Smooth muscle cell of the brain vasculature (primary cell): ENCODE results near the gene DPF3.

Source experiments
- DNase-seq: peaks from one replicate; pipeline ENCODE4 v3.0.0-alpha.2; 2012; ENCODE audit warnings: low read depth, low spot score

Gene DPF3

DNA sequence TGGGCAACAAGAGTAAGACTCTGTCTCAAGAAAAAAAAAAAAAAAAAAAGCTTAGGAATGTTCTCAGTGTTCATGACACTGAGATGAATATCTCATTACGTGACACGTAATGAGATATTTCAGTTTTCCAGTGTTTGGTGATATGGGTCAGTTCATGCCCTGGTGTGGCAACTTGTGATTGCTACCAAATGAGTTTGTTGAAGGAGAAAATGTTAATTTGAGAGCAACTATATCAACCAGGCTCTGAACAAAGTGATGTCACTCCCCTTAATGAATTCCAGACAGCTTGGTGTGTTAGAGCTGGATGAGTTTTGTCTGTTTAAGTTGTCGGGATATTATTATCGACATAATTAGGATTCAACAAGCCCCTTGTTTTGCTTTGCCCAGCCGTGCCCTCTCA, 211.7 kb downstream of the DPF3 start:
- DNase-seq = no peak

- DNase-seq = no peak
Observed at GRCh38 chr14:72680853-72681640, 212.9 kb downstream of the DPF3 start.

DNA sequence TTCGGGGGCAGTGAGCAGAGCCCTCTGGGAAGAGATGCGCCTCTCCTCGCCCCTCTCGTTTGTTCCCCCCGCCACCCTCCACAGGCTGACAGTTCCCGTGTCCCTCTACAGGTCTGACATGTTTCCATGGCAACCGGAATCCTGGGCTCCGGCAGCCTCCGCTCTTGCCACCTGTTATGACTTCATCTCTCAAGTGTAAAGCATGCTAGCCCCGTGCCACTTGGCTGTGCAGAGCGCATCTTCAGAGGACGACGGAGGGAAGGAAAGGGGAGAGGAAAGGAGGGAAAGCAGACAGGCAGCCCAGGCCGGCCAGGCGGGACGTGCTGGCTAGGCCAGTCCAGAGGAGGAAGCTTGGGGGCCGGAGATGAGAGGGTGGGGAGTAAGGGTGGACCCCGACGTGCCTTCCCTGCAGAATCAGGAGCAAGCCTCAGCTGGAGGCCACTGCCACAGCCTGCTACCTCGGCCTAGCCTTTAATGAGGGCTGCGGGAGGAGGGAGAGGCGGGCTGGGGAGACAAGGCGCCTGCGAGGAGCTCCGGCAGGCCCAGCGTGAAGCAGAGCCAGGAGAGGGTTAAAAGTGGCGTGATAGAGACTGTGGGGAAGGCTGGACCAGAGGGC, 214.3 kb downstream of the DPF3 start:
- DNase-seq = no peak

- no peak for DNase-seq
Observed at GRCh38 chr14:72679141-72679535, 214.8 kb downstream of the DPF3 start.

- DNase-seq = no peak
Observed at GRCh38 chr14:72678356-72678755, 215.5 kb downstream of the DPF3 start.

GRCh38 chr14:72677664-72678063, 216.2 kb downstream of the DPF3 start:
- no peak for DNase-seq

GRCh38 chr14:72675126-72675525, 218.8 kb downstream of the DPF3 start:
- DNase-seq = no peak

DNA sequence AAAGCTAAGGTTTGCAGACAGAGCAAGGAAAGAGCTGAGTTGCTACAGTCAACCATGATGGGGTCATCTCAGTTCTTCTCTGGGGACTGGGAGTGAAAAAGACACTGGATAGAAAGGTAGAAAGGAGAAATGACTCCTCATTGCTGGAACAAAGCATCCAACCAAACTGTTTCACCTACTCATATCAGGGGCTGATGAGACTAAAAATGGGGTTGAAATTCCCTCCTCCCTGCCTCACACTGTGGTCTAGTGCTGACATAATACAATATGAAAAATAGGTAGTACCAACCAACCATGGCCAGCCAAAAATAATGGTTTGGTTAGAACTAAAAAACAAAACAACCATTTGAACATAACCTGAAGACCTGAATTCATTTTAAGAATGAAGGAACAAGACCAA, 220.7 kb downstream of the DPF3 start:
- DNase-seq = no peak

DNA sequence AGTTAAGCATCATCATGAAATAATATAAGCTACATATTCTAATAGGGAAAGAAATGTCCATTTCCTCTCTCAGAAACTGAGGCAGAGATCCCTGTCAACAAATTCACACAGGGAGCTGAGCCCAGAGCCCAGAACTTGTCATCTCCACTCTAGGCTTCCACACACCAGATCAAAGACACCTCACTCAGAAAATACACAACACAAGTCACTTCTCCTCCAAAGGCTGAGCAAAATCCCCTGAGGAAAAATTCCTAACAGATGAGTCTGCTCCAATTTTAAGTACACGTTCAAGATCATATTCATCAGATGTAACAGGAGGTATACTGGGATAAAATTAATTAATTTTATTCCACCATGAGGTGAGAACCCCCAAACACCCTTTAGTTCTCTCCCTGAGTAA, 227.3 kb downstream of the DPF3 start:
- DNase-seq = no peak

DNA sequence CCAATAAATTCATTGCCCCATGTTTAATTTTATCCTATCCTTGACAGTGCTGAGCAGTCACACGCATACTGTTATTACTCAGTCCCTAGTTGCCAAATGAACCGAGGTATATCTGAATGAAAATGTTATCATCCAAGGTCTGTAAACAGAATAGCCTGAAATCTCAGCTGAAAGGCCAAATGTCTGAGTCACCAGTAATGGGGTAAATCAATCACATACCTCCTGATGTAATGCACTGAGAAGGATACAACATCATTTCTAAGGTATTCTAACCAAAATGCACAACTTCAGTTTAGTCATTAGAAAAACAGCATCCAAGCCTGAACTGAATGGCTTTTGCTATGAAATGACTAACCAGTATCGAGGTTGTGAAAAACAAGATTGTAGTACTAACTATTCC, 228.6 kb downstream of the DPF3 start:
- peak; percentile 51 for DNase-seq

GRCh38 chr14:72664651-72665050, 229.2 kb downstream of the DPF3 start:
- DNase-seq = no peak

- no peak for DNase-seq
Observed at GRCh38 chr14:72663956-72664650, 229.8 kb downstream of the DPF3 start.

DNA sequence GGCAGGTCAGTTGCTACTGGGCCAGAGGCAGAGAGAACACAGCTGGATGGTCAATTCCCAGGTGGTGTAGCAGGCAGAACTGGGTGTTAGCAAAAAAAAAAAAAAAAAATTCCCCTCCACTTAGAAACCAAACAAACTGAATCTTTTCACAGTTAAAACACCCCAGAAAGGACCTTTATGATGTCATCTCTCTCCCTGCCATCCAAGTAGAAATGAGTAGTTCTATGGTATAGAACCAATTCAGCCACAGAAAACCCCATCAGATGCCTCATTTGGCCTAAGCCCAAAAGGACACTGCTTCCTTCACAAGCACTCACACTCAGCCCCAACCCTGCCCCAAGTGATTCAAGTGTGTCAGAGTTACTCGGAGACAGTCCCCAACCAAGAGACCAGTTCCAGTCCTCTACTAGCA, 230.8 kb downstream of the DPF3 start:
- DNase-seq = no peak

DNA sequence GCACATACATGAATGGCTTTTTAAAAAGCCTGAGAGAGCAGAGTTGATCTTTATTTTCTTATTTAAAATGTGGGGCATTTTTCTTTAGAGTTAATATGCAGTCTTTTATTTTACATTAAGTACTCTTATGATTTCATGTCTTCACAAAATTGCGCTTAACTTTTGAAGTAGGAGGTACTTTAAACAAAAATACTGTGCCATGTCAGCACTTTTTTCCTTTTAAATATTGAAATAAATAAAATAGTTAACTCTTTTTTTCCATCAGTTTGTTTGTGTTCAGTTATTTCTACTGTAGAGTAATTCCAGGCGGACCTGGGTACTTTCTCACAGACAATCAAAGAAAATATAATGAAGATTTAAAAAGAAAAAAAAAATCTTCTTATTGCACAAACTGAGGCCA, 231.7 kb downstream of the DPF3 start:
- no peak for DNase-seq

- DNase-seq = no peak
Observed at GRCh38 chr14:72657214-72657921, 236.5 kb downstream of the DPF3 start.

GRCh38 chr14:72653026-72653425, 240.9 kb downstream of the DPF3 start:
- no peak for DNase-seq

DNA sequence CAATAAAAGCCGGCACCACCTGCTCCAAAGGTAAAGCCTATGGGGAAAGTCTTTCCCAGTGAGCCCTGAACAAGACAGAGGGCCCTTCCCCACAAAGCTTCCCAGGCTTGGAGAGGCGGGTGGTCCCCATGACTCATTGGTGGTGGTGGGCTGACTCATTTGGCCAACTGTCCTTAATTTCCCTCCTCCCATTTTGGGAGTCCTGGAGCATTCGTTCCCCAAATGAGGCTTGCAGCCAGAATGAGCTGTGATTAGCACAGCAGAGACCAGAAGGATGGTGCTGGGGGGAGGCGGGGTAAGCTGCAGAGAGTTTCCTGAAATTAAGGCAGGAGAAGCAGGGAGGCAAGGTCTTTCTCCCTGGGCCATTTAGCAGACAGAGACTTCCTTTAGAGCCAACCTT, 241.7 kb downstream of the DPF3 start:
- DNase-seq = no peak

- no peak for DNase-seq
Observed at GRCh38 chr14:72651714-72652113, 242.2 kb downstream of the DPF3 start.

DNA sequence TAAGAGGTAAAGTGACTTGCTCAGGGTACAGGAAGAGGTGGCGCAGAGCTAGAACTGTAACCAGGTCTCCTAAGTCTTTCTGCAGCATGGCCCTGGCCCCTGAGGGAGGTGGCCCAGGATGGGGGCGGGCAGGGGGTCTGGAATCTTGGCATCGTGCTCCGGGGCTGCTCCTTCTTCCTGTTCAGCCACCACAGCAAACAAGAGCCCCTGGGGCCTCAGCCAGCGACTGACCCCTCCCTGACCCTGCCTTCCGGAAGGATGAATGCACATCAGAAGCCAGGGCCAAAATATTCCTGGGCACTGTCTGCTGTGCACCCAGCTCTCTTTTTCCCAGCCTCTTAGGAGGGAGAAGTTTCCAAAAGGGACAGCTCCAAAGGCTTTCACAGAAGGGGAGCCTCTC, 242.8 kb downstream of the DPF3 start:
- DNase-seq = no peak

DNA sequence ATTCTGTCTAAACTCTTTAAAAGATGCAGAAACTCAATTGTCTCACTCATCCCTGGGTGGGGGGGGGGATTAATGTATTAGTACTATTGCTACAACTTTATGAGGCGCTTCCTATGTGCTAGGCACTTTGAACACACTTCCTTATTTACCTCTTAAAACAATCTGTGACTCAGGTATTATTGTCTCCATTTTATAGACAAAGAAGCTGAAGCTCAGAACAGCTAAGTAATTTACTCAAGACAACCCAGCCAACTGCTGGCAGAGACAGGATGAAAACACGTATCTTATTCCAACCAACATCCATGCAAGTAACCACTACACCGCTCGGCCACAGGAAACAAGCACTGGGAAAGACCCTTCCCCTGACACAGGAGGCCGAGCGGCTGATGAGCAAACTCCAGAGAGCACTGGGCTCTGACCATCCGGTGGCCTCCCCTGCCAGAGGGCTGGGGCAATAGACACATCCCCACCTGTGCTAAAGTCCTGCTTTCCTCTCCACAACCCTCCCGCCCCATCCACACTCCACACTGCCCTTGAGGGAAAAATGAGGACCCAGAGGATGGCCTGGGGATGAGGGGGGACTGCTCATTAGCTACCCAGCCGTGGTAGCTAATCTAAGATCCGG, 244.2 kb downstream of the DPF3 start:
- no peak for DNase-seq

DNA sequence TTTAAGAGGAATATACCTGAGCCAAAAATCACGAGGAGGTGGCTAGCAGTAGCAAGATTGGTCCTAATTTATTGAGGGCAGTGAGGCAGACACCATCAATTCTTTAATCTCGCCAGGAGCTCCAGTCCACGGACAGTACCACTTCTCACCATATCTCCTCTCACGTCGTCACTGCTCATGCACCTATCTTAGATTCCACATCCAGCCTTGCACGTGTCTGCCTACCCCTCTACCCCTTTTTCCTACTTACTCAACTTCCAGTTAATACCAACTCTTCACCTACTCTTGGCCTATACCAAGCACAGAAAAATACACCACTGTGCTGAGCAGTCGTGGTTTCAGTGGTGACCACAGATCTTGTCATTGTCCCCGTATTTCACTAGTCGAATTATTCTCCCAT, 246.1 kb downstream of the DPF3 start:
- no peak for DNase-seq
